ENCODE data around the gene SPN. TPM values are rescaled to one million over a fixed set of nuclear protein-coding genes. Genes with fewer than 3 reads are reported as not detected.
A peak's percentile ranks its signal among the peaks of the same experiment; 100 is the strongest.
"Not testable (repeated sequence)": the region's sequence is repeated elsewhere in the genome, so short reads cannot be mapped to it uniquely, and the experiment has no call there.

SPN gene
- total and polyA plus RNA-seq, 8 donors: 1.9 to 29.1 (median 2.5) TPM

- Histone ChIP-seq H3K36me3 (no peaks in the 10 kb centered on the region), H3K4me1 (peaks cover 0 to 54% of the 10 kb centered on the region in 2 donors), H3K27me3 (no peaks in the 10 kb centered on the region), H3K27ac (peak overlapping the region in 1 of 2 donors; percentile 73), H3K9me3 (no peaks in the 10 kb centered on the region), H3K4me3 (peak overlapping the region in 1 of 2 donors; percentile 44)
- TF ChIP-seq CTCF (IDR thresholded peaks at IDR 0.05): no peak
- intact Hi-C loops (cut with DNase I): no loop called here
- peak; percentile 5 for ATAC-seq
- DNase-seq: peak in 2 of 4 donors; percentile 68 to 91
These were observed 1.3 kb downstream of the SPN start for GRCh38 chr16:29664091-29664921.

- TF ChIP-seq CTCF (IDR thresholded peaks at IDR 0.05): no peak
- Histone ChIP-seq H3K9me3 (no peaks in the 10 kb centered on the region), H3K4me1 (peaks cover 0 to 54% of the 10 kb centered on the region in 2 donors), H3K4me3 (peak overlapping the region in 1 of 2 donors; percentile 44), H3K36me3 (no peaks in the 10 kb centered on the region), H3K27me3 (no peaks in the 10 kb centered on the region), H3K27ac (peak overlapping the region in 1 of 2 donors; percentile 73)
- no peak for ATAC-seq
- DNase-seq: no peak
- intact Hi-C loops (cut with DNase I): no loop called here
These were observed 2.4 kb downstream of the SPN start for GRCh38 chr16:29665294-29666077.

- Histone ChIP-seq H3K4me1 (peaks cover 0 to 54% of the 10 kb centered on the region in 2 donors), H3K27ac (peak overlapping the region in 1 of 2 donors; percentile 60), H3K4me3 (peak overlapping the region in 1 of 2 donors; percentile 44)
- H3K9me3 ChIP-seq; intact Hi-C loops (cut with DNase I); ATAC-seq; DNase-seq; H3K27me3 ChIP-seq; H3K36me3 ChIP-seq: not testable (repeated sequence)
These were observed 4.2 kb downstream of the SPN start for GRCh38 chr16:29667322-29667610.

GRCh38 chr16:29667755-29668154, 4.7 kb downstream of the SPN start:
- ATAC-seq: no peak

GRCh38 chr16:29668267-29668666, 5.2 kb downstream of the SPN start:
- intact Hi-C loops (cut with DNase I): no loop called here
- no peak for TF ChIP-seq CTCF (IDR thresholded peaks at IDR 0.05)
- no peak for DNase-seq
- Histone ChIP-seq H3K4me3 (no peak overlapping the region), H3K27me3 (no peaks in the 10 kb centered on the region), H3K27ac (no peak overlapping the region), H3K4me1 (peaks cover 0 to 46% of the 10 kb centered on the region in 2 donors), H3K36me3 (no peaks in the 10 kb centered on the region), H3K9me3 (no peaks in the 10 kb centered on the region)
- no peak for ATAC-seq

More at GRCh38 chr16:29667755-29668154, 4.7 kb downstream of the SPN start:
- no peaks in the 10 kb centered on the region for H3K9me3 ChIP-seq
- intact Hi-C loops (cut with DNase I): no loop called here
- no peak for TF ChIP-seq CTCF (IDR thresholded peaks at IDR 0.05)
- no peak for DNase-seq
- no peaks in the 10 kb centered on the region for H3K36me3 ChIP-seq
- peaks cover 0 to 50% of the 10 kb centered on the region in 2 donors for H3K4me1 ChIP-seq
- H3K27ac ChIP-seq: peak overlapping the region in 1 of 2 donors; percentile 60
- no peak overlapping the region for H3K4me3 ChIP-seq
- H3K27me3 ChIP-seq: no peaks in the 10 kb centered on the region

Measured in left lung (tissue), 10 donors.